NT2/D1 (cell line): ENCODE results near the gene GAS2L3.
"Not testable (repeated sequence)": the region's sequence is repeated elsewhere in the genome, so short reads cannot be mapped to it uniquely, and the experiment has no call there.

Experiments used
- SUZ12 ChIP-seq: IDR thresholded peaks from 2 replicates; pipeline ENCODE4 v1.6.1; 2011; ENCODE audit not compliant: insufficient read length, insufficient read depth; ENCODE audit errors: extremely low read depth
- YY1 ChIP-seq: IDR thresholded peaks from 2 replicates; pipeline ENCODE4 v1.6.1; 2011; ENCODE audit not compliant: insufficient read length, insufficient read depth
- ZNF274 ChIP-seq: IDR thresholded peaks from 2 replicates; pipeline ENCODE4 v1.6.1; 2011; ENCODE audit warnings: mild to moderate bottlenecking, low read depth, low read length

DNA sequence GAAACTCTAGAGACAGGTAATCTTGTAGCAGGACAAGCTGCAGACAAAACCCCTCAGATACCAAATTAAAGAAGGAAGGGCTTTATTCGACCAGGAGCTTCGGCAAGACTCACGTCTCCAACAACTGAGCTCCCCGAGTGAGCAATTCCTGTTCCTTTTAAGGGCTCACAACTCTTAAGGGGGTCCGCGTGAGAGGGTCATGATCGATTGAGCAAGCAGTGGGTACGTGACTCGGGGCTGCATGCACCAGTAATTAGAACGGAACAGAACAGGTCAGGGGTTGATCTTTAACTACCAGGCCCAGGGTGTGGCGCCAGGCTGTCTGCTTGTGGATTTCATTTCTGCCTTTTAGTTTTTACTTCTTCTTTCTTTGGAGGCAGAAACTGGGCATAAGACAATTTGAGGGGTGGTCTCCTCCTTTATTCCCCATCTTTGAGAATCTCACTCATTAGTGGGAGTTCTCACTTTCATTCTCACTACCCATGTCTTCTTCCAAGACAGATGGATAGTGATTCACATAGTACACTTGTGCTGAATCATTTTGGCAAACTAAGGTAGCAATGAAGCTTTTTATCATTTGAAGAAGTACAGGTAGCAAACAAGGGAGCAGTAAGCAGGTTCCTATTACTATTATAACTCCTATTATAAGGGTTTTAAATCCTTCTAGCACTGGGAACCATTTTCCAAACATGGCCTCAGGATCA lies 59.8 kb downstream of the GAS2L3 start:
- TF ChIP-seq YY1, SUZ12, ZNF274: not testable (repeated sequence)
